Body of pancreas (tissue), 4 donors: ENCODE results near the gene CCDC149.

Experiments
- CTCF ChIP-seq, 7 experiments: fragments of 450-650 bp in 4 of 7; fragments of 200-600 bp in 3 of 7; sonication (generic) in 3 of 7; IDR thresholded peaks; one replicate each; pipeline ENCODE4 v1.5.1; 2016 to 2019; ENCODE audit warnings: antibody characterized with exemption in 7 of 7
- POLR2A ChIP-seq, 3 donors: fragments of 450-650 bp; IDR thresholded peaks; one replicate each; pipeline ENCODE4 v1.6.1; 2016; ENCODE audit warnings: antibody characterized with exemption in 3 of 3, mild to moderate bottlenecking in 2 of 3

GRCh38 chr4:24858026-24858425, 54.8 kb downstream of the CCDC149 start:
- TF ChIP-seq CTCF (IDR thresholded peaks at IDR 0.05) (no peak), POLR2A (IDR thresholded peaks at IDR 0.05) (no peak)
